H9 (cell line): ENCODE results near the gene TMEM240. TPM values are rescaled to one million over a fixed set of nuclear protein-coding genes. Genes with fewer than 3 reads are reported as not detected.
A peak's percentile ranks its signal among the peaks of the same experiment; 100 is the strongest.

ENCODE experiments used
- DNase-seq: peaks from one replicate; pipeline ENCODE4 v3.0.0-alpha.2; 2017
- H2AFZ ChIP-seq: one replicate; pipeline ENCODE4 v1.6.1; 2013; ENCODE audit warnings: mild to moderate bottlenecking, low read length, control low read depth, moderate library complexity
- H2AK5ac ChIP-seq: 2 replicates; pipeline ENCODE4 v1.6.1; 2013; ENCODE audit warnings: low read length, control low read depth, mixed read lengths; ENCODE audit not compliant: insufficient read length
- H2BK120ac ChIP-seq: one replicate; pipeline ENCODE4 v1.6.1; 2013; ENCODE audit warnings: low read depth, mild to moderate bottlenecking, low read length, control low read depth, inconsistent platforms; ENCODE audit not compliant: poor library complexity, severe bottlenecking
- H2BK12ac ChIP-seq: 2 replicates; pipeline ENCODE4 v1.6.1; 2013; ENCODE audit warnings: low read length, control low read depth, mixed read lengths, low read depth; ENCODE audit not compliant: insufficient read length
- H2BK15ac ChIP-seq: 2 replicates; pipeline ENCODE4 v1.6.1; 2013; ENCODE audit warnings: low read depth, low read length, control low read depth
- H2BK20ac ChIP-seq: one replicate; pipeline ENCODE4 v1.6.1; 2013; ENCODE audit warnings: low read depth, mild to moderate bottlenecking, low read length, control low read depth, inconsistent platforms; ENCODE audit not compliant: poor library complexity, severe bottlenecking
- H2BK5ac ChIP-seq: 2 replicates; pipeline ENCODE4 v1.6.1; 2013; ENCODE audit warnings: low read length, control low read depth, mixed read lengths; ENCODE audit not compliant: insufficient read length
- H3K14ac ChIP-seq: 2 replicates; pipeline ENCODE4 v1.6.1; 2013; ENCODE audit warnings: low read length, control low read depth; ENCODE audit not compliant: insufficient read depth
- H3K18ac ChIP-seq: 2 replicates; pipeline ENCODE4 v1.6.1; 2013; ENCODE audit warnings: low read depth, mild to moderate bottlenecking, mixed read lengths, low read length, control low read depth; ENCODE audit not compliant: insufficient read length
- H3K23ac ChIP-seq: 2 replicates; pipeline ENCODE4 v1.6.1; 2013; ENCODE audit warnings: low read length, control low read depth, mixed read lengths, low read depth; ENCODE audit not compliant: insufficient read length
- H3K23me2 ChIP-seq: 2 replicates; pipeline ENCODE4 v1.6.1; 2013; ENCODE audit warnings: low read depth, mild to moderate bottlenecking, mixed read lengths, low read length, control low read depth; ENCODE audit not compliant: insufficient read length, poor library complexity, severe bottlenecking
- H3K27ac ChIP-seq: 2 replicates; pipeline ENCODE4 v1.5.1; 2013; ENCODE audit warnings: low read length, control low read depth, mixed read lengths, low read depth; ENCODE audit not compliant: insufficient read length
- H3K27me3 ChIP-seq: 2 replicates; pipeline ENCODE4 v1.6.1; 2013; ENCODE audit warnings: low read length, control low read depth, inconsistent platforms; ENCODE audit not compliant: insufficient read depth
- H3K4ac ChIP-seq: 2 replicates; pipeline ENCODE4 v1.6.1; 2013; ENCODE audit warnings: low read depth, mild to moderate bottlenecking, control low read depth, inconsistent platforms, low read length, moderate library complexity
- H3K4me1 ChIP-seq: 2 replicates; pipeline ENCODE4 v1.6.1; 2013; ENCODE audit warnings: low read length, control low read depth, inconsistent platforms; ENCODE audit not compliant: insufficient read depth
- H3K4me2 ChIP-seq: 2 replicates; pipeline ENCODE4 v1.6.1; 2013; ENCODE audit warnings: low read length, control low read depth, mixed read lengths; ENCODE audit not compliant: insufficient read length, insufficient read depth
- H3K56ac ChIP-seq: 2 replicates; pipeline ENCODE4 v1.6.1; 2013; ENCODE audit warnings: low read depth, mild to moderate bottlenecking, mixed read lengths, low read length, control low read depth; ENCODE audit not compliant: insufficient read length
- H3K79me1 ChIP-seq: 2 replicates; pipeline ENCODE4 v1.6.1; 2013; ENCODE audit warnings: low read depth, mild to moderate bottlenecking, moderate library complexity, low read length, control low read depth, inconsistent platforms; ENCODE audit not compliant: insufficient read depth, poor library complexity, severe bottlenecking
- H3K79me2 ChIP-seq: 2 replicates; pipeline ENCODE4 v1.6.1; 2013; ENCODE audit warnings: low read length, control low read depth, inconsistent platforms; ENCODE audit not compliant: insufficient read depth
- H3K9ac ChIP-seq: 2 replicates; pipeline ENCODE4 v1.6.1; 2013; ENCODE audit warnings: low read length, control low read depth, mixed read lengths; ENCODE audit not compliant: insufficient read length; ENCODE audit errors: extremely low read depth
- H3K9me3 ChIP-seq: one replicate; pipeline ENCODE4 v1.6.1; 2013; ENCODE audit warnings: low read depth, low read length, inconsistent platforms; ENCODE audit not compliant: control insufficient read depth
- H3T11ph ChIP-seq: one replicate; pipeline ENCODE4 v1.6.1; 2013; ENCODE audit warnings: mild to moderate bottlenecking, low read length, control low read depth, inconsistent platforms
- H4K20me1 ChIP-seq: one replicate; pipeline ENCODE4 v1.6.1; 2013; ENCODE audit not compliant: control insufficient read depth, insufficient read length, insufficient read depth
- H4K5ac ChIP-seq: 2 replicates; pipeline ENCODE4 v1.6.1; 2013; ENCODE audit warnings: low read depth, mild to moderate bottlenecking, mixed read lengths, low read length, control low read depth; ENCODE audit not compliant: insufficient read length
- H4K8ac ChIP-seq: replicated peaks from 2 replicates; pipeline ENCODE4 v1.6.1; 2013; ENCODE audit warnings: low read length, control low read depth, mixed read lengths, low read depth; ENCODE audit not compliant: insufficient read length
- H4K91ac ChIP-seq: 2 replicates; pipeline ENCODE4 v1.6.1; 2013; ENCODE audit warnings: low read depth, mild to moderate bottlenecking, moderate library complexity, mixed read lengths, low read length, control low read depth; ENCODE audit not compliant: insufficient read length
- H3K27ac Mint-ChIP-seq, 3 experiments: 2 replicates in 2 of 3; 3 replicates in 1 of 3; pipeline ENCODE4 v1.8.0; 2020 to 2021; ENCODE audit warnings: mixed read lengths in 3 of 3, mild to moderate bottlenecking in 1 of 3, moderate library complexity in 1 of 3
- H3K27me3 Mint-ChIP-seq: 2 replicates; pipeline ENCODE4 v1.8.0; 2021; ENCODE audit warnings: low read depth, mild to moderate bottlenecking, moderate library complexity, mixed read lengths
- H3K36me3 Mint-ChIP-seq, 3 experiments: 2 replicates in 2 of 3; 3 replicates in 1 of 3; pipeline ENCODE4 v1.8.0; 2020 to 2021; ENCODE audit warnings: low read depth in 3 of 3, mixed read lengths in 3 of 3; ENCODE audit not compliant: insufficient read depth in 1 of 3
- H3K4me1 Mint-ChIP-seq, 2 experiments: 2 replicates each; pipeline ENCODE4 v1.8.0; 2020; ENCODE audit warnings: mixed read lengths in 2 of 2
- H3K4me3 Mint-ChIP-seq, 2 experiments: 2 replicates in 1 of 2; 3 replicates in 1 of 2; pipeline ENCODE4 v1.8.0; 2020 to 2021; ENCODE audit warnings: mild to moderate bottlenecking in 2 of 2, mixed read lengths in 2 of 2, moderate library complexity in 1 of 2
- H3K9me3 Mint-ChIP-seq, 2 experiments: 2 replicates in 1 of 2; 3 replicates in 1 of 2; pipeline ENCODE4 v1.8.0; 2020; ENCODE audit warnings: mild to moderate bottlenecking in 2 of 2, mixed read lengths in 2 of 2, moderate library complexity in 1 of 2
- CTCF ChIP-seq: fragments of 200-600 bp; sonication (generic); conservative IDR thresholded peaks from 3 replicates; pipeline ENCODE4 v1.8.0; 2021; ENCODE audit warnings: antibody characterized with exemption, mild to moderate bottlenecking
- WGBS: extraction: QIAGEN DNeasy Blood & Tissue Kit; methylation state at CpG from one replicate; pipeline ENCODE4 v1.1.7; 2013; ENCODE audit warnings: missing lambda C conversion rate, low lambda C conversion rate, mixed read lengths; ENCODE audit not compliant: insufficient read length; ENCODE audit errors: extremely low coverage; 5-methylcytosine and 5-hydroxymethylcytosine counted together
- total RNA-seq: library from RNA; stranded (reverse); gene quantifications from 2 replicates; pipeline ENCODE4 v1.2.1, GENCODE V29; 2021

Gene TMEM240
- total RNA-seq, 1 experiment from 2014 or later = 8.7 TPM

DNA sequence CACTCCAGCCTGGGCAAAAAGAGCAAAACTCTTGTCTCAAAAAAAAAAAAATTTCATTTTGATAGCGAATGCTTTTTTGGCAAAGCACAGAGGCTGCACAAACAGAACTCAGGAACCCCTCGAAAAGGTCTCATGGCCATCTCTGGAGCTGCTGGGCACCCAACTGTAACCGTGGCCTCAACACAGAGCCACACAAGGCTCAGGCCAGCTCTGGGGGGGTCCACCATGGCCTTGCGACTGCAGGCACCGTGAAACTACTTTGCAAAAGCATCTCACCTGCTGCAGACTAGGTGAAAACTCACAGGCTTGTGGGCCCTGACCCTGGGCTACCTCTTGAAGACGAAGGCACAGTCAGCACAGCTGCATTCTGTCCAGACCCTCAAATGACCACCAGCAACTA is 16.1 kb upstream of the TMEM240 start:
- Histone ChIP-seq H3K23ac (no peak overlapping the region), H3K79me2 (no peaks in the 10 kb centered on the region), H2BK20ac (no peak overlapping the region), H3K14ac (no peak overlapping the region), H4K8ac (no peak overlapping the region), H4K20me1 (no peaks in the 10 kb centered on the region), H4K91ac (no peak overlapping the region), H3K79me1 (no peaks in the 10 kb centered on the region), H2AFZ (no peak overlapping the region), H3K27ac (no peak overlapping the region), H4K5ac (no peak overlapping the region), H3K4ac (no peak overlapping the region), H3K23me2 (no peaks in the 10 kb centered on the region), H3K4me2 (no peak overlapping the region), H3K4me1 (no peaks in the 10 kb centered on the region), H3K9me3 (no peaks in the 10 kb centered on the region), H3K18ac (no peak overlapping the region), H2BK12ac (no peak overlapping the region), H2BK15ac (no peak overlapping the region), H3K9ac (no peak overlapping the region), H3K27me3 (no peaks in the 10 kb centered on the region), H2AK5ac (no peak overlapping the region), H2BK120ac (no peak overlapping the region), H2BK5ac (no peak overlapping the region), H3K56ac (no peak overlapping the region), H3T11ph (no peak overlapping the region)
- peaks cover 3 to 19% (median 11%) of the 10 kb centered on the region in 3 experiments; a peak in 5 of 7 replicates for H3K36me3 Mint-ChIP-seq
- H3K27ac Mint-ChIP-seq = peak overlapping the region in 1 of 3 experiments; percentile 40; a peak in 1 of 7 replicates
- WGBS = no CpG with 5 or more reads among the region's 6 CpGs
- no peak for TF ChIP-seq CTCF
- no peak overlapping the region for H3K4me3 Mint-ChIP-seq
- H3K4me1 Mint-ChIP-seq = no peaks in the 10 kb centered on the region
- no peak for DNase-seq
- no peaks in the 10 kb centered on the region; the same call in 1 of the 2 replicates for H3K27me3 Mint-ChIP-seq
- no peaks in the 10 kb centered on the region for H3K9me3 Mint-ChIP-seq
